GM21447 (cell line): ENCODE results near the gene MED8.
A peak's percentile ranks its signal among the peaks of the same experiment; 100 is the strongest.

ENCODE experiments used
- ATAC-seq: cut with Tn5 transposase; IDR thresholded peaks from one replicate; pipeline ENCODE4 v1.9.1; 2021; ENCODE audit not compliant: unreplicated experiment

MED8 gene

GRCh38 chr1:43363283-43363934 is 26.2 kb downstream of the MED8 start:
- no peak for ATAC-seq

- no peak for ATAC-seq
Observed at GRCh38 chr1:43360616-43361015, 29.0 kb downstream of the MED8 start.

- ATAC-seq, result no peak
Observed at GRCh38 chr1:43359696-43360095, 29.9 kb downstream of the MED8 start.

- ATAC-seq, result peak; percentile 91
Observed at GRCh38 chr1:43358746-43359693, 30.6 kb downstream of the MED8 start, which contains the start of gene CDC20. TSS of gene CDC20 (plus strand) at chr1:43358981. CDS start at chr1:43359216, 235 bp downstream.

GRCh38 chr1:43358121-43358745 is 31.4 kb downstream of the MED8 start:
- ATAC-seq, result no peak

GRCh38 chr1:43357251-43357650 is 32.3 kb downstream of the MED8 start:
- no peak for ATAC-seq

- ATAC-seq, result no peak
Observed at GRCh38 chr1:43354936-43355335, 34.7 kb downstream of the MED8 start.

GRCh38 chr1:43354471-43354870 is 35.1 kb downstream of the MED8 start:
- ATAC-seq, result no peak

GRCh38 chr1:43352881-43353280 is 36.7 kb downstream of the MED8 start:
- ATAC-seq, result no peak

- no peak for ATAC-seq
Observed at GRCh38 chr1:43352351-43352705, 37.3 kb downstream of the MED8 start.

- ATAC-seq, result no peak
Observed at GRCh38 chr1:43351421-43352350, 37.9 kb downstream of the MED8 start.

- ATAC-seq, result no peak
Observed at GRCh38 chr1:43350976-43351375, 38.6 kb downstream of the MED8 start.

- ATAC-seq, result no peak
Observed at GRCh38 chr1:43349594-43350306, 39.9 kb downstream of the MED8 start.

GRCh38 chr1:43348809-43349593 is 40.6 kb downstream of the MED8 start:
- ATAC-seq, result peak; percentile 81

GRCh38 chr1:43348343-43348808 is 41.2 kb downstream of the MED8 start:
- no peak for ATAC-seq

- ATAC-seq, result no peak
Observed at GRCh38 chr1:43346636-43347035, 43.0 kb downstream of the MED8 start.

- ATAC-seq, result no peak
Observed at GRCh38 chr1:43345120-43345519, 44.5 kb downstream of the MED8 start.

GRCh38 chr1:43344267-43344850 is 45.2 kb downstream of the MED8 start:
- ATAC-seq, result no peak

- ATAC-seq, result no peak
Observed at GRCh38 chr1:43340559-43340958, 49.0 kb downstream of the MED8 start.
